MM.1S (cell line): Measurements from ENCODE around the gene RAB3A.

Source experiments
- EZH2phosphoT487 ChIP-seq: fragments of 300-600 bp; sonication (generic); IDR thresholded peaks from 2 replicates; pipeline ENCODE4 v1.6.1; 2018; ENCODE audit warnings: antibody characterized with exemption, low read length
- TF ChIP-seq, protein P1 (sequence below): fragments of 300-600 bp; sonication (generic); IDR thresholded peaks from 2 replicates; pipeline ENCODE4 v1.5.1; 2016; ENCODE audit warnings: antibody characterized with exemption, low read length, mixed read lengths

DNA sequence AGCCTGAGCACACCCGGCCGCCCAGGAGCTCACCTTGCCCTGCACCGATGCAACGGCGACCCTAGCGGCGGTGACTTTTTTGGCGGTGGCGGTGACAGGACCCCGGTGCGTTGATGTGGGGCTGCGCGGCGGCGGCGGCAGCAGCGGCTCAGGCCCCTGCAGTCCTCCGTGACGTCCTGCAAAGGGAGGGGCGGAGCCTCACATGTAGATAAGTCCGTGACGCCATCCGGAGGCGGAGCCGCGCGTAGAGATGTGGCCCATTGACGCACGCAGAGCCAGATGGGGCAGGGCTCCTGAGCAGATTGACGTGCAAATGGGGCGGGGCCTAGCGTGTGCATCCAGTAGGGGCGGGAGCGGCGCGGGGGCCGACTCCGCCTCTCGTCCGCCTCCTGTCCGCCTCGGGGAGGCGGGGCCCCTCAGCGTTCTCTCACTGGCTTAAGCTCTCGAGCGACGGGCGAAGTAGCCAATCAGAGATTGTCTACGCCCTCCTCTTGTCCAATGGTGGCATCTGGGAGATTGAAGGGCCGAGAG lies at the start of gene RAB3A:
- TF ChIP-seq, protein P1, sequence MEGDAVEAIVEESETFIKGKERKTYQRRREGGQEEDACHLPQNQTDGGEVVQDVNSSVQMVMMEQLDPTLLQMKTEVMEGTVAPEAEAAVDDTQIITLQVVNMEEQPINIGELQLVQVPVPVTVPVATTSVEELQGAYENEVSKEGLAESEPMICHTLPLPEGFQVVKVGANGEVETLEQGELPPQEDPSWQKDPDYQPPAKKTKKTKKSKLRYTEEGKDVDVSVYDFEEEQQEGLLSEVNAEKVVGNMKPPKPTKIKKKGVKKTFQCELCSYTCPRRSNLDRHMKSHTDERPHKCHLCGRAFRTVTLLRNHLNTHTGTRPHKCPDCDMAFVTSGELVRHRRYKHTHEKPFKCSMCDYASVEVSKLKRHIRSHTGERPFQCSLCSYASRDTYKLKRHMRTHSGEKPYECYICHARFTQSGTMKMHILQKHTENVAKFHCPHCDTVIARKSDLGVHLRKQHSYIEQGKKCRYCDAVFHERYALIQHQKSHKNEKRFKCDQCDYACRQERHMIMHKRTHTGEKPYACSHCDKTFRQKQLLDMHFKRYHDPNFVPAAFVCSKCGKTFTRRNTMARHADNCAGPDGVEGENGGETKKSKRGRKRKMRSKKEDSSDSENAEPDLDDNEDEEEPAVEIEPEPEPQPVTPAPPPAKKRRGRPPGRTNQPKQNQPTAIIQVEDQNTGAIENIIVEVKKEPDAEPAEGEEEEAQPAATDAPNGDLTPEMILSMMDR, result no peak
- TF ChIP-seq EZH2phosphoT487, result no peak
